ENCODE results near the gene ZMIZ1.

The ZMIZ1 gene

GRCh38 chr10:79105818-79106217, 37.1 kb downstream of the ZMIZ1 start:
- no peak overlapping the region for H2BK5ac ChIP-seq (ENCODE audit: low read depth, low read length, poor library complexity)
- peaks cover 13 to 19% of the 10 kb centered on the region in 2 experiments for H3K4me1 ChIP-seq (ENCODE audit: control insufficient read depth in 1 of 2, insufficient read depth in 2 of 2, low read length in 2 of 2)
- no peak overlapping the region for H3K18ac ChIP-seq (ENCODE audit: low read length)
- no peak overlapping the region for H3K4me2 ChIP-seq (ENCODE audit: low read length)
- no peak overlapping the region for H4K8ac ChIP-seq (ENCODE audit: low read depth, low read length)
- H4K91ac ChIP-seq (ENCODE audit: low read depth, low read length): no peak overlapping the region
- no peak overlapping the region for H4K12ac ChIP-seq (ENCODE audit: low read depth, low read length)
- H2AK5ac ChIP-seq (ENCODE audit: low read length): no peak overlapping the region
- no peak overlapping the region for H2AFZ ChIP-seq (ENCODE audit: insufficient read depth, low read length, poor library complexity)
- no peak overlapping the region for H3K23ac ChIP-seq (ENCODE audit: low read length)
- H3K36me3 ChIP-seq (ENCODE audit: control insufficient read depth in 1 of 2, insufficient read depth in 2 of 2, low read length in 2 of 2): peaks cover 24 to 25% of the 10 kb centered on the region in 2 experiments
- H3K79me2 ChIP-seq (ENCODE audit: control insufficient read depth, insufficient read depth, low read length, poor library complexity): peaks cover 48% of the 10 kb centered on the region
- DNase-seq: no peak
- H3K27ac ChIP-seq (ENCODE audit: low read depth, low read length): no peak overlapping the region
- H3K4me3 ChIP-seq (ENCODE audit: low read depth, low read length): no peak overlapping the region
- no peak overlapping the region for H3K9ac ChIP-seq (ENCODE audit: low read length)
- H3K79me1 ChIP-seq (ENCODE audit: low read length): no peaks in the 10 kb centered on the region
- peak overlapping the region; percentile 10 for H3K4ac ChIP-seq (ENCODE audit: low read depth, low read length)
- no peak overlapping the region for H2BK120ac ChIP-seq (ENCODE audit: insufficient read depth, low read length, poor library complexity)
- no peak overlapping the region for H2BK12ac ChIP-seq (ENCODE audit: low read length)
- H3K27me3 ChIP-seq (ENCODE audit: insufficient read depth, low read length): no peaks in the 10 kb centered on the region
- no peaks in the 10 kb centered on the region for H3K9me3 ChIP-seq (ENCODE audit: insufficient read depth, low read depth, low read length)
- no peak overlapping the region for H3K14ac ChIP-seq (ENCODE audit: low read length)
- WGBS (ENCODE audit: extremely low coverage, insufficient coverage, insufficient read length): no CpG with 5 or more reads among the region's 6 CpGs

DNA sequence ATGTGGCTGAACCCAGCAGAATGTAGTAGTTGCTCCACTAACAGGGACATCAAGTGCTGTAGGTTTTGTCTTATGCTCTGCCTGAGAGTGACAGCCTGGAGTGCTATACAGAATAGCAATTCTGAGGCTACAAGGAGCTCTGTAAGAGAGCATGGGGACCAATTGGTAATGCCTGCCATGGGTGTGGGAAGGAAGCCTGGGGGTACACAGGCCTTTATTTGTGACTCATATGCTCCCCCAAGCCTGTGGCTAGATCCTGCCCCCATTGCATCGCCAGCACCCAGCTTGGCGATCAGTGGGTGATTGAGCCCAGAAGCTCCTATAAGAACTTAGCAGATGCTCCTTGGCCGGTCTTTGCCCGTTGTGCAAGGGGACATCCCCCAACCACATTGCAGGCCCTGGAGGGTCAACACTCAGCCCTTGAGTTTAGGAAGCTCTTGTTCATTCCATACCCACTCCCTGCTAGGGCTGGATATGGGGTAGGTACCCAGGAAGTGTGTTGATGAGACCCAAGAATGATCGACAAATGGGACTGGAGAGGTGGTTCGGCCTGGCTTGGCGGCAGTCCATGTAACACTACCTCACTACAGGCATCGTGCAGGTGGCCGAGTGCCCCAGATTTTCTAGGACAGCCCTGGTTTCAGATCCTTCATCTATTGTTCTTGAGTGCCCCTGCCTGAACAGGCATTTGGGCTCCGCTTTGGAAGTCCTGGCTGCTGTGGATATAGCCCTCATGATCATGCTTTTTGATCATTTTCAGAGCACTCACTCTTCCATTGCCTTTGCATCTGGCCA, 37.7 kb downstream of the ZMIZ1 start:
- H3K9me3 ChIP-seq (ENCODE audit: insufficient read depth, low read depth, low read length): no peaks in the 10 kb centered on the region
- H2BK5ac ChIP-seq (ENCODE audit: low read depth, low read length, poor library complexity): no peak overlapping the region
- H3K9ac ChIP-seq (ENCODE audit: low read length): no peak overlapping the region
- H3K23ac ChIP-seq (ENCODE audit: low read length): no peak overlapping the region
- peaks cover 10 to 19% of the 10 kb centered on the region in 2 experiments for H3K4me1 ChIP-seq (ENCODE audit: control insufficient read depth in 1 of 2, insufficient read depth in 2 of 2, low read length in 2 of 2)
- H3K4me3 ChIP-seq (ENCODE audit: low read depth, low read length): no peak overlapping the region
- H3K27me3 ChIP-seq (ENCODE audit: insufficient read depth, low read length): no peaks in the 10 kb centered on the region
- H4K91ac ChIP-seq (ENCODE audit: low read depth, low read length): no peak overlapping the region
- no peak overlapping the region for H2BK12ac ChIP-seq (ENCODE audit: low read length)
- no peak overlapping the region for H3K27ac ChIP-seq (ENCODE audit: low read depth, low read length)
- peaks cover 47% of the 10 kb centered on the region for H3K79me2 ChIP-seq (ENCODE audit: control insufficient read depth, insufficient read depth, low read length, poor library complexity)
- no peak overlapping the region for H2AFZ ChIP-seq (ENCODE audit: insufficient read depth, low read length, poor library complexity)
- WGBS (ENCODE audit: extremely low coverage, insufficient coverage, insufficient read length): no CpG with 5 or more reads among the region's 10 CpGs
- no peak overlapping the region for H4K8ac ChIP-seq (ENCODE audit: low read depth, low read length)
- no peak overlapping the region for H3K18ac ChIP-seq (ENCODE audit: low read length)
- no peak for DNase-seq
- H3K14ac ChIP-seq (ENCODE audit: low read length): no peak overlapping the region
- peak overlapping the region; percentile 26 for H3K4ac ChIP-seq (ENCODE audit: low read depth, low read length)
- no peaks in the 10 kb centered on the region for H3K79me1 ChIP-seq (ENCODE audit: low read length)
- no peak overlapping the region for H2AK5ac ChIP-seq (ENCODE audit: low read length)
- H3K36me3 ChIP-seq (ENCODE audit: control insufficient read depth in 1 of 2, insufficient read depth in 2 of 2, low read length in 2 of 2): peaks cover 29 to 31% of the 10 kb centered on the region in 2 experiments
- no peak overlapping the region for H2BK120ac ChIP-seq (ENCODE audit: insufficient read depth, low read length, poor library complexity)
- H4K12ac ChIP-seq (ENCODE audit: low read depth, low read length): no peak overlapping the region
- no peak overlapping the region for H3K4me2 ChIP-seq (ENCODE audit: low read length)

GRCh38 chr10:79107736-79108264, 39.0 kb downstream of the ZMIZ1 start:
- Histone ChIP-seq H3K79me2 (ENCODE audit: control insufficient read depth, insufficient read depth, low read length, poor library complexity) (peaks cover 43% of the 10 kb centered on the region), H3K9me3 (ENCODE audit: insufficient read depth, low read depth, low read length) (no peaks in the 10 kb centered on the region), H2BK5ac (ENCODE audit: low read depth, low read length, poor library complexity) (no peak overlapping the region), H3K4ac (ENCODE audit: low read depth, low read length) (peak overlapping the region; percentile 49), H3K27me3 (ENCODE audit: insufficient read depth, low read length) (no peaks in the 10 kb centered on the region), H3K18ac (ENCODE audit: low read length) (no peak overlapping the region), H3K9ac (ENCODE audit: low read length) (no peak overlapping the region), H2AFZ (ENCODE audit: insufficient read depth, low read length, poor library complexity) (no peak overlapping the region), H2BK12ac (ENCODE audit: low read length) (no peak overlapping the region), H2AK5ac (ENCODE audit: low read length) (no peak overlapping the region), H2BK120ac (ENCODE audit: insufficient read depth, low read length, poor library complexity) (no peak overlapping the region), H3K14ac (ENCODE audit: low read length) (no peak overlapping the region), H3K4me3 (ENCODE audit: low read depth, low read length) (no peak overlapping the region), H3K23ac (ENCODE audit: low read length) (no peak overlapping the region), H3K36me3 (ENCODE audit: control insufficient read depth in 1 of 2, insufficient read depth in 2 of 2, low read length in 2 of 2) (peaks cover 30 to 36% of the 10 kb centered on the region in 2 experiments), H4K8ac (ENCODE audit: low read depth, low read length) (no peak overlapping the region), H4K91ac (ENCODE audit: low read depth, low read length) (no peak overlapping the region), H4K12ac (ENCODE audit: low read depth, low read length) (no peak overlapping the region), H3K27ac (ENCODE audit: low read depth, low read length) (no peak overlapping the region), H3K4me2 (ENCODE audit: low read length) (no peak overlapping the region), H3K4me1 (ENCODE audit: control insufficient read depth in 1 of 2, insufficient read depth in 2 of 2, low read length in 2 of 2) (peaks cover 0 to 18% of the 10 kb centered on the region in 2 experiments), H3K79me1 (ENCODE audit: low read length) (no peaks in the 10 kb centered on the region)
- DNase-seq: no peak
- whole genome bisulfite sequencing (ENCODE audit: extremely low coverage, insufficient coverage, insufficient read length): no CpG with 5 or more reads among the region's 5 CpGs

GRCh38 chr10:79108728-79109127, 40.0 kb downstream of the ZMIZ1 start:
- H2BK12ac ChIP-seq (ENCODE audit: low read length): no peak overlapping the region
- H3K4me3 ChIP-seq (ENCODE audit: low read depth, low read length): peak overlapping the region; percentile 24
- H4K12ac ChIP-seq (ENCODE audit: low read depth, low read length): no peak overlapping the region
- no peak overlapping the region for H2BK5ac ChIP-seq (ENCODE audit: low read depth, low read length, poor library complexity)
- peaks cover 0 to 22% of the 10 kb centered on the region in 2 experiments for H3K4me1 ChIP-seq (ENCODE audit: control insufficient read depth in 1 of 2, insufficient read depth in 2 of 2, low read length in 2 of 2)
- no peak overlapping the region for H2AFZ ChIP-seq (ENCODE audit: insufficient read depth, low read length, poor library complexity)
- H4K91ac ChIP-seq (ENCODE audit: low read depth, low read length): no peak overlapping the region
- no peaks in the 10 kb centered on the region for H3K9me3 ChIP-seq (ENCODE audit: insufficient read depth, low read depth, low read length)
- H3K9ac ChIP-seq (ENCODE audit: low read length): no peak overlapping the region
- peak overlapping the region; percentile 5 for H3K18ac ChIP-seq (ENCODE audit: low read length)
- no peaks in the 10 kb centered on the region for H3K79me1 ChIP-seq (ENCODE audit: low read length)
- peak overlapping the region; percentile 22 for H3K4ac ChIP-seq (ENCODE audit: low read depth, low read length)
- peaks cover 39% of the 10 kb centered on the region for H3K79me2 ChIP-seq (ENCODE audit: control insufficient read depth, insufficient read depth, low read length, poor library complexity)
- H4K8ac ChIP-seq (ENCODE audit: low read depth, low read length): no peak overlapping the region
- H3K23ac ChIP-seq (ENCODE audit: low read length): no peak overlapping the region
- H3K36me3 ChIP-seq (ENCODE audit: control insufficient read depth in 1 of 2, insufficient read depth in 2 of 2, low read length in 2 of 2): peaks cover 34 to 41% of the 10 kb centered on the region in 2 experiments
- H3K4me2 ChIP-seq (ENCODE audit: low read length): no peak overlapping the region
- H3K27ac ChIP-seq (ENCODE audit: low read depth, low read length): no peak overlapping the region
- no peaks in the 10 kb centered on the region for H3K27me3 ChIP-seq (ENCODE audit: insufficient read depth, low read length)
- DNase-seq: no peak
- WGBS (ENCODE audit: extremely low coverage, insufficient coverage, insufficient read length): no CpG with 5 or more reads among the region's 6 CpGs
- H2AK5ac ChIP-seq (ENCODE audit: low read length): no peak overlapping the region
- no peak overlapping the region for H3K14ac ChIP-seq (ENCODE audit: low read length)
- H2BK120ac ChIP-seq (ENCODE audit: insufficient read depth, low read length, poor library complexity): no peak overlapping the region

Data from trophoblast cell (in vitro differentiated cells and primary cell).